ENCODE results near the gene PCDHB11.
"Not testable (repeated sequence)": the region's sequence is repeated elsewhere in the genome, so short reads cannot be mapped to it uniquely, and the experiment has no call there.

The PCDHB11 gene

GRCh38 chr5:141245250-141245717 lies 45.9 kb downstream of the PCDHB11 start, which contains the start of gene PCDHB15:
TSS of gene PCDHB15 (plus strand) at chr5:141245395. CDS start at chr5:141245579, 184 bp downstream.
- no peak within 1 kb of the TSS for H3K27ac ChIP-seq (ENCODE audit: low read depth, low read length)
- peaks cover 28% of the 10 kb centered on the region; the same call in 1 of the 2 replicates for H3K27me3 ChIP-seq (ENCODE audit: insufficient read depth, low read length)
- H3K4me3 ChIP-seq (ENCODE audit: low read depth, low read length): peak within 1 kb of the TSS; percentile 64
- H2AFZ ChIP-seq (ENCODE audit: low read length, unreplicated experiment): no peak within 1 kb of the TSS
- no peaks in the 10 kb centered on the region for H3K4me1 ChIP-seq (ENCODE audit: control insufficient read depth, insufficient read depth, low read length, unreplicated experiment)
- no peaks in the 10 kb centered on the region for H3K36me3 ChIP-seq (ENCODE audit: insufficient read depth, low read length)
- H3K79me2 ChIP-seq (ENCODE audit: control insufficient read depth, insufficient read depth, low read length, unreplicated experiment): no peaks in the 10 kb centered on the region

GRCh38 chr5:141246971-141247370 lies 47.5 kb downstream of the PCDHB11 start:
- not testable (repeated sequence) for H3K4me3 ChIP-seq (ENCODE audit: low read depth, low read length); H3K36me3 ChIP-seq (ENCODE audit: insufficient read depth, low read length); H3K79me2 ChIP-seq (ENCODE audit: control insufficient read depth, insufficient read depth, low read length, unreplicated experiment); H3K4me1 ChIP-seq (ENCODE audit: control insufficient read depth, insufficient read depth, low read length, unreplicated experiment); H3K27ac ChIP-seq (ENCODE audit: low read depth, low read length); H2AFZ ChIP-seq (ENCODE audit: low read length, unreplicated experiment)
- H3K27me3 ChIP-seq (ENCODE audit: insufficient read depth, low read length): peaks cover 15% of the 10 kb centered on the region; the same call in 1 of the 2 replicates

GRCh38 chr5:141247434-141247833 lies 48.0 kb downstream of the PCDHB11 start:
- H3K79me2 ChIP-seq (ENCODE audit: control insufficient read depth, insufficient read depth, low read length, unreplicated experiment); H3K4me1 ChIP-seq (ENCODE audit: control insufficient read depth, insufficient read depth, low read length, unreplicated experiment); H3K4me3 ChIP-seq (ENCODE audit: low read depth, low read length); H3K36me3 ChIP-seq (ENCODE audit: insufficient read depth, low read length); H3K27ac ChIP-seq (ENCODE audit: low read depth, low read length); H2AFZ ChIP-seq (ENCODE audit: low read length, unreplicated experiment): not testable (repeated sequence)
- peaks cover 11% of the 10 kb centered on the region; the same call in 1 of the 2 replicates for H3K27me3 ChIP-seq (ENCODE audit: insufficient read depth, low read length)

GRCh38 chr5:141250576-141250975 lies 51.1 kb downstream of the PCDHB11 start:
- H3K27me3 ChIP-seq (ENCODE audit: insufficient read depth, low read length): peaks cover 4% of the 10 kb centered on the region; the same call in 1 of the 2 replicates

More at GRCh38 chr5:141250576-141250975, 51.1 kb downstream of the PCDHB11 start:
- Histone ChIP-seq H3K36me3 (ENCODE audit: insufficient read depth, low read length) (0 out of 2 replicates have a peak, but pooled peaks cover 3% of the 10 kb centered on the region), H3K27ac (ENCODE audit: low read depth, low read length) (no peak overlapping the region), H3K4me1 (ENCODE audit: control insufficient read depth, insufficient read depth, low read length, unreplicated experiment) (no peaks in the 10 kb centered on the region), H3K79me2 (ENCODE audit: control insufficient read depth, insufficient read depth, low read length, unreplicated experiment) (no peaks in the 10 kb centered on the region), H3K4me3 (ENCODE audit: low read depth, low read length) (no peak overlapping the region), H2AFZ (ENCODE audit: low read length, unreplicated experiment) (no peak overlapping the region)

All from ACC112 (cell line).